ENCODE data around the gene GGA2. TPM values are rescaled to one million over a fixed set of nuclear protein-coding genes. Genes with fewer than 3 reads are reported as not detected.
"Not testable (repeated sequence)": the region's sequence is repeated elsewhere in the genome, so short reads cannot be mapped to it uniquely, and the experiment has no call there.

The GGA2 gene
- total RNA-seq, 1 donor from 2014 or later = 96.3 TPM

GRCh38 chr16:23479138-23479537 lies 31.2 kb downstream of the GGA2 start:
- intact Hi-C loops (cut with micrococcal nuclease) = no loop called here

- intact Hi-C loops (cut with micrococcal nuclease) = no loop called here
Measured at GRCh38 chr16:23478566-23478965, 31.7 kb downstream of the GGA2 start.

- intact Hi-C loops (cut with micrococcal nuclease) = no loop called here
Measured at GRCh38 chr16:23476289-23476688, 34.0 kb downstream of the GGA2 start.

GRCh38 chr16:23469814-23470213 lies 40.5 kb downstream of the GGA2 start:
- intact Hi-C loops (cut with micrococcal nuclease) = no loop called here

- intact Hi-C loops (cut with micrococcal nuclease) = no loop called here
Measured at GRCh38 chr16:23466162-23466885, 44.0 kb downstream of the GGA2 start.

GRCh38 chr16:23465179-23465578 lies 45.1 kb downstream of the GGA2 start:
- intact Hi-C loops (cut with micrococcal nuclease) = no loop called here

- intact Hi-C loops (cut with micrococcal nuclease) = no loop called here
Measured at GRCh38 chr16:23464196-23464595, 46.1 kb downstream of the GGA2 start.

- intact Hi-C loops (cut with micrococcal nuclease) = not testable (repeated sequence)
Measured at GRCh38 chr16:23462994-23463393, 47.3 kb downstream of the GGA2 start.

- intact Hi-C loops (cut with micrococcal nuclease) = loop anchor here (1.0 to 10.0 kb wide), 8 partner anchors 19 to 1085 kb away; partner anchors contain the start of genes DCTN5, EARS2, NDUFAB1 and PALB2
Measured at GRCh38 chr16:23453338-23454052, 56.8 kb downstream of the GGA2 start.

- intact Hi-C loops (cut with micrococcal nuclease) = loop anchor here (1.0 to 10.0 kb wide), 8 partner anchors 18 to 1086 kb away; partner anchors contain the start of genes DCTN5, EARS2, NDUFAB1 and PALB2
Measured at GRCh38 chr16:23452572-23453337, 57.5 kb downstream of the GGA2 start, which contains the start of gene COG7. Gene COG7 (minus strand): TSS chr16:23453189. CDS start chr16:23452994, 195 bp downstream.

GRCh38 chr16:23452221-23452571 lies 58.1 kb downstream of the GGA2 start:
- intact Hi-C loops (cut with micrococcal nuclease) = loop anchor here (2.0 to 10.0 kb wide), 3 partner anchors 189 to 1087 kb away; partner anchors contain the start of genes DCTN5, PALB2, PLK1 and RBBP6

GRCh38 chr16:23448392-23448791 lies 61.9 kb downstream of the GGA2 start:
- intact Hi-C loops (cut with micrococcal nuclease) = no loop called here

GRCh38 chr16:23437542-23437941 lies 72.8 kb downstream of the GGA2 start:
- intact Hi-C loops (cut with micrococcal nuclease) = loop anchor here (5.0 kb wide), 1 partner anchor 160 kb away; the partner anchor contains the start of gene NDUFAB1

- intact Hi-C loops (cut with micrococcal nuclease) = loop anchor here (5.0 kb wide), 1 partner anchor 160 kb away; the partner anchor contains the start of gene NDUFAB1
Measured at GRCh38 chr16:23436951-23437350, 73.3 kb downstream of the GGA2 start.

- intact Hi-C loops (cut with micrococcal nuclease) = loop anchor here (1.0 to 5.0 kb wide), 5 partner anchors 69 to 537 kb away; partner anchors contain the start of genes EARS2, NDUFAB1, SCNN1G and UBFD1
Measured at GRCh38 chr16:23435500-23435899, 74.8 kb downstream of the GGA2 start.

- intact Hi-C loops (cut with micrococcal nuclease) = loop anchor here (1.0 to 5.0 kb wide), 4 partner anchors 19 to 338 kb away; partner anchors contain the start of gene COG7
Measured at GRCh38 chr16:23434380-23434779, 75.9 kb downstream of the GGA2 start.

- intact Hi-C loops (cut with micrococcal nuclease) = loop anchor here (5.0 kb wide), 1 partner anchor 181 kb away; no protein-coding TSS in a partner anchor
Measured at GRCh38 chr16:23433261-23433920, 76.9 kb downstream of the GGA2 start.

GRCh38 chr16:23432176-23433128 lies 77.8 kb downstream of the GGA2 start:
- intact Hi-C loops (cut with micrococcal nuclease) = loop anchor here (5.0 kb wide), 1 partner anchor 180 kb away; no protein-coding TSS in a partner anchor

GRCh38 chr16:23428351-23428750 lies 81.9 kb downstream of the GGA2 start:
- intact Hi-C loops (cut with micrococcal nuclease) = no loop called here
